PC-3 (cell line): ENCODE measurements around the gene ANKH.

Experiments used
- CTCF ChIP-seq: fragments of 300-600 bp; sonication (generic); conservative IDR thresholded peaks from 2 replicates; pipeline ENCODE4 v1.5.1; 2017; ENCODE audit warnings: antibody characterized with exemption, low read depth, mild to moderate bottlenecking, low read length
- EZH2 ChIP-seq: fragments of 300-600 bp; sonication (generic); IDR thresholded peaks from one replicate; pipeline ENCODE4 v1.6.1; 2017; ENCODE audit warnings: antibody characterized with exemption, mild to moderate bottlenecking, low read length; ENCODE audit not compliant: unreplicated experiment

GRCh38 chr5:14738050-14738449 is 133.5 kb downstream of the ANKH start:
- no peak for TF ChIP-seq CTCF
- TF ChIP-seq EZH2: no peak
